H1 (cell line): Measurements from ENCODE around the gene TNN. TPM values are rescaled to one million over a fixed set of nuclear protein-coding genes. Genes with fewer than 3 reads are reported as not detected.

ENCODE experiments used
- SP4 ChIP-seq: IDR thresholded peaks from 2 replicates; pipeline ENCODE4 v1.6.1; 2012; ENCODE audit warnings: low read length, inconsistent platforms
- polyA plus RNA-seq, 7 experiments: library from polyadenylated mRNA; depleted of rRNA in 3 of 7; stranded (reverse) in 5 of 7; unstranded in 2 of 7; fragments of >200 nt in 5 of 7; fragments of 200-250 nt in 2 of 7; gene quantifications; 1 replicate in 5 of 7; 2 replicates in 1 of 7; 4 replicates in 1 of 7; pipeline versions ENCODE4 v1.2.1 to v1.2.3, GENCODE V29; 2011 to 2013; ENCODE audit warnings: missing spikeins in 2 of 7, mixed read lengths in 2 of 7
- total RNA-seq: library from RNA; stranded (reverse); fragmentation: NEBNext Ultra II Directional; extraction: Animal tissue kit (Norgen Biotek cat#: 25700); gene quantifications from 2 replicates; pipeline ENCODE4 v1.2.1, GENCODE V29; 2021

TNN gene
- total and polyA plus RNA-seq, 2 of the 8 experiments (the other 6 are each of a cell fraction or from before 2014, with no cell fraction given): 0.21 to 0.30 TPM

GRCh38 chr1:175097361-175097760 lies 29.7 kb downstream of the TNN start (continued):
- no peak for TF ChIP-seq SP4
